Fibroblast of pulmonary artery (primary cell): Measurements from ENCODE around the gene GRIK1.

Experiments used
- DNase-seq: peaks from one replicate; pipeline ENCODE4 v3.0.0-alpha.2; 2010; ENCODE audit warnings: low read depth
- H3K4me3 ChIP-seq: replicated peaks from 2 replicates; pipeline ENCODE4 v1.5.1; 2011; ENCODE audit warnings: low read depth, mild to moderate bottlenecking, control low read depth, low read length, moderate library complexity
- CTCF ChIP-seq: IDR thresholded peaks from 2 replicates; pipeline ENCODE4 v1.5.1; 2011; ENCODE audit warnings: mild to moderate bottlenecking, control low read depth, low read length, inconsistent platforms; ENCODE audit errors: missing control alignments

GRIK1 gene

DNA sequence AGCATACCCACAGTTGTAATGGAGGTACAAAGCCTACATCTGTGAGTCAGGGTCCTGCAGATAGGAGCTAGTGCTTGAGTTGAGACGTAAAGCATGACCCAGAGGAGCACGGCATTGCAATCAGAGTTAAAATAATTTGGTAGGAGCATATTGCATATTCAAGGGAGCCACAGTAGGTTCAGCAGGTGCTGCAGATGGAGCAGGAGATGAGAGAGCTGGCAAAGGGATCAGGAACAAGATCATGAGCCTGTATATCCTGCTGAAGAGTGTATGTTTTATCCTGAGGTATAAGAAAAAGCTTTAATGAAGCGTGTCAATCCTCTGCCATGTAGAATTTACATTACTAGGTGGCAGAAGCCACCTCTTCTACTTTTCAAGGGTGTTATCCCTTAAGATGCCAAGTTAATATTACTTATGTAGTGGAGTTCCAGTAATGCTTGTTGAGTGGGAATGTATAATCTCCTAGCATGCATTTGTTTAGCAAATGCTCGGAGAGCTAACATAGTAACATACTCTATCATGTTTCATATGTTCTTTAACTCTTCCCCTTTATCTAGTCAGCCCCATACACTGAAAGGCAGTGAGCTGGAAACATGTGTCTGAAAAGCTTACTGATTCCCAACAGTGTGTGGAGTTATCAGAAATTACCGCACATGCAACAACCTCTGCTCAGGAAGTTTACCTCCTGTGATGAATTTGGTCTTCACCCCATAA, 300.3 kb downstream of the GRIK1 start:
- DNase-seq: no peak
- TF ChIP-seq CTCF: no peak
- no peak overlapping the region for H3K4me3 ChIP-seq

DNA sequence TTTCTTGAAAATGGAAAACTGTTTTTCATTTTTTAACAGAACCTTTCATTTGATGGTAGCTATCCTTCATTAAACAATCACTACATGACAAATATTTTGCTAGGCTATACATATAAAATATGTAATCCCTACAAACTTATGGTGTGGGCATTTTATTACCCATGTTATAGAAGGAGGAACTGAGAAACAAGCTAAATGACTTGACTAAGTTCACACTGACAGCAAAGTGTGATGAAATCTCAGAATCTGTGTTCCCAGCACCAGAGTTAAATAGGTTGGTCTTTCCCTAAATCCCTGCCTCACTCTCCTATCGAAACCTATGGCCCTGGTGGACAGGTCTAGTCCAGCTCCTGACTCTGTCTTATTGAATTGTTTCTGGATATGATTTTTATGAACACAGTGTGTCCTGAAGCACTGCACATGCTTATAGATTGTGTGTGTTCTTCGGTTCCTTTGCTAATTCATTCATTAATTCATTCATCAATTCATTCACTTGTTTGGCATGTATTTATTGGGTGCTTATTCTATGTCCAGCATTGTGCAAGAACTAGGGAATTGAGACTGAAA, 301.0 kb downstream of the GRIK1 start:
- no peak for TF ChIP-seq CTCF
- no peak overlapping the region for H3K4me3 ChIP-seq
- DNase-seq: no peak

GRCh38 chr21:29638138-29638537, 301.7 kb downstream of the GRIK1 start:
- no peak overlapping the region for H3K4me3 ChIP-seq
- no peak for TF ChIP-seq CTCF
- DNase-seq: no peak

DNA sequence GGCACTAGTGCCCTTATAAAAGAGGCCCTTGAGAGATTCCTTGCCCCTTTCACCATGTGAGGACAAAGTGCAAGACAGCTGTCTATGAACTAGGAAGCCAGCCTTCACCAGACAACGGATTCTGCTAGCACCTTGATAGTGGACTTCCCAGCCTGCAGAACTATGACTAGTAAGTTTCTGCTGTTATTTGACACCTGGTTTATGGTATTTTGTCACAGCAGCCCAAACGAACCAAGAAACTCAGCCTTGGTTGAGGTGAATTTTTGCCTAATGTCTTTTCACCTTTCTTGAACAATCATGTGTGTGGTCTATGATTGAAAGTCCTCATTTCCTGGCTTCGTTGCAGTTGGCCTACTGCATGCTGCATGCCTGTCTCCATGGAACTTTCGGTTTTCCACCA, 302.2 kb downstream of the GRIK1 start:
- no peak for TF ChIP-seq CTCF
- H3K4me3 ChIP-seq: no peak overlapping the region
- no peak for DNase-seq

GRCh38 chr21:29637134-29637533, 302.7 kb downstream of the GRIK1 start:
- no peak overlapping the region for H3K4me3 ChIP-seq
- TF ChIP-seq CTCF: no peak
- no peak for DNase-seq

GRCh38 chr21:29634418-29634817, 305.4 kb downstream of the GRIK1 start:
- H3K4me3 ChIP-seq: no peak overlapping the region
- no peak for DNase-seq
- TF ChIP-seq CTCF: no peak

- no peak overlapping the region for H3K4me3 ChIP-seq
- no peak for TF ChIP-seq CTCF
- DNase-seq: no peak
Measured at GRCh38 chr21:29633756-29634155, 306.0 kb downstream of the GRIK1 start.
